ENCODE measurements around the gene CDH13.

CDH13 gene

DNA sequence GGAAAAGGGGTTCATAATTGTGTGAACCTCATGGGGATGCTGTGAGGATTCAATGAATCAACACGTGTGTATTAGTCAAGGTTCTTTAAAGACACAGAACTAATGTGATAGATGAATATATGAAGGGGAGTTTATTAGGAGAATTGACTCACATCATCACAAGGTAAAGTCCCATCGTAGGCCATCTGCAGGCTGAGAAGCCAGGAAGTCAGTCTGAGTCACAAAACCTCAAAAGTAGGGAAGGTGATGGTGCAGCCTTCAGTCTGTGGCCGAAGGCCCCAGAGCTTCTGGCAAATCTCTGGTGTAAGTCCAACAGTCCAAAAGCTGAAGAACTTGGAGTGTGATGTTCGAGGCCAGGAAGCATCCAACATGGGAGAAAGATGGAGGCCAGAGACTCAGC, 413.4 kb downstream of the CDH13 start:
- no peak for ATAC-seq

DNA sequence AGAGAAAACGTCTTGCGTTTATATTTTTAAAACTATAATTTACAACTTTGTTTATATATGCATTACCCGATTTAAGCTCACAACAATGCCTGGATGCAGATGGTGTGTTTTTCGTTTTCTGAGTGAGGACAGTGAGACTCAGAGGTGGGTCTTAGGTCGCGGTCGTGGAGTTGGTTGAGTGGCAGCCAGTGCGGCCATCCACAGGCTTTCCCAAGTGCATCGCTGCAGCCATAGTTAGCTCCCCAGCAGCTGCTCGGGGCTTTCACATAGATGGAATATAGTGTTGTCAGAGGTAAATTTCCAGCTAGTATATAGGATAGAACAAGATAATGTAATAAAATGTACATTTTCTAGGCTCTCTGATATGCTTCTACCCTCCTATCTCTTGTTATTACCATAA, 417.8 kb downstream of the CDH13 start:
- TF ChIP-seq, protein P1, sequence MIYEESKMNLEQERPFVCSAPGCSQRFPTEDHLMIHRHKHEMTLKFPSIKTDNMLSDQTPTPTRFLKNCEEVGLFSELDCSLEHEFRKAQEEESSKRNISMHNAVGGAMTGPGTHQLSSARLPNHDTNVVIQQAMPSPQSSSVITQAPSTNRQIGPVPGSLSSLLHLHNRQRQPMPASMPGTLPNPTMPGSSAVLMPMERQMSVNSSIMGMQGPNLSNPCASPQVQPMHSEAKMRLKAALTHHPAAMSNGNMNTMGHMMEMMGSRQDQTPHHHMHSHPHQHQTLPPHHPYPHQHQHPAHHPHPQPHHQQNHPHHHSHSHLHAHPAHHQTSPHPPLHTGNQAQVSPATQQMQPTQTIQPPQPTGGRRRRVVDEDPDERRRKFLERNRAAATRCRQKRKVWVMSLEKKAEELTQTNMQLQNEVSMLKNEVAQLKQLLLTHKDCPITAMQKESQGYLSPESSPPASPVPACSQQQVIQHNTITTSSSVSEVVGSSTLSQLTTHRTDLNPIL (CRISPR knock-in tag; IDR thresholded peaks at IDR 0.05; ENCODE audit: low read depth), result no peak
- TF ChIP-seq, protein P2, sequence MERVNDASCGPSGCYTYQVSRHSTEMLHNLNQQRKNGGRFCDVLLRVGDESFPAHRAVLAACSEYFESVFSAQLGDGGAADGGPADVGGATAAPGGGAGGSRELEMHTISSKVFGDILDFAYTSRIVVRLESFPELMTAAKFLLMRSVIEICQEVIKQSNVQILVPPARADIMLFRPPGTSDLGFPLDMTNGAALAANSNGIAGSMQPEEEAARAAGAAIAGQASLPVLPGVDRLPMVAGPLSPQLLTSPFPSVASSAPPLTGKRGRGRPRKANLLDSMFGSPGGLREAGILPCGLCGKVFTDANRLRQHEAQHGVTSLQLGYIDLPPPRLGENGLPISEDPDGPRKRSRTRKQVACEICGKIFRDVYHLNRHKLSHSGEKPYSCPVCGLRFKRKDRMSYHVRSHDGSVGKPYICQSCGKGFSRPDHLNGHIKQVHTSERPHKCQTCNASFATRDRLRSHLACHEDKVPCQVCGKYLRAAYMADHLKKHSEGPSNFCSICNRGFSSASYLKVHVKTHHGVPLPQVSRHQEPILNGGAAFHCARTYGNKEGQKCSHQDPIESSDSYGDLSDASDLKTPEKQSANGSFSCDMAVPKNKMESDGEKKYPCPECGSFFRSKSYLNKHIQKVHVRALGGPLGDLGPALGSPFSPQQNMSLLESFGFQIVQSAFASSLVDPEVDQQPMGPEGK (CRISPR knock-in tag; IDR thresholded peaks at IDR 0.05; ENCODE audit: borderline replicate concordance), result no peak
- TF ChIP-seq ZFP3 (CRISPR knock-in tag; IDR thresholded peaks at IDR 0.05), result no peak
- TF ChIP-seq ISL1 (CRISPR knock-in tag; IDR thresholded peaks at IDR 0.05), result no peak
- TF ChIP-seq TCF4 (CRISPR knock-in tag; IDR thresholded peaks at IDR 0.05; ENCODE audit: borderline replicate concordance), result no peak
- no peak for TF ChIP-seq ESRRG (CRISPR knock-in tag; IDR thresholded peaks at IDR 0.05)
- no peak for TF ChIP-seq ZC3H10 (CRISPR knock-in tag; IDR thresholded peaks at IDR 0.05)
- no peak for TF ChIP-seq ZFP30 (CRISPR knock-in tag; IDR thresholded peaks at IDR 0.05)
- TF ChIP-seq OSR1 (CRISPR knock-in tag; IDR thresholded peaks at IDR 0.05), result no peak
- no peak for TF ChIP-seq BACH2 (CRISPR knock-in tag; IDR thresholded peaks at IDR 0.05; ENCODE audit: borderline replicate concordance)
- TF ChIP-seq ZNF70 (CRISPR knock-in tag; IDR thresholded peaks at IDR 0.05), result no peak
- TF ChIP-seq, protein P3, sequence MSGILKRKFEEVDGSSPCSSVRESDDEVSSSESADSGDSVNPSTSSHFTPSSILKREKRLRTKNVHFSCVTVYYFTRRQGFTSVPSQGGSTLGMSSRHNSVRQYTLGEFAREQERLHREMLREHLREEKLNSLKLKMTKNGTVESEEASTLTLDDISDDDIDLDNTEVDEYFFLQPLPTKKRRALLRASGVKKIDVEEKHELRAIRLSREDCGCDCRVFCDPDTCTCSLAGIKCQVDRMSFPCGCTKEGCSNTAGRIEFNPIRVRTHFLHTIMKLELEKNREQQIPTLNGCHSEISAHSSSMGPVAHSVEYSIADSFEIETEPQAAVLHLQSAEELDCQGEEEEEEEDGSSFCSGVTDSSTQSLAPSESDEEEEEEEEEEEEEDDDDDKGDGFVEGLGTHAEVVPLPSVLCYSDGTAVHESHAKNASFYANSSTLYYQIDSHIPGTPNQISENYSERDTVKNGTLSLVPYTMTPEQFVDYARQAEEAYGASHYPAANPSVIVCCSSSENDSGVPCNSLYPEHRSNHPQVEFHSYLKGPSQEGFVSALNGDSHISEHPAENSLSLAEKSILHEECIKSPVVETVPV (CRISPR knock-in tag; IDR thresholded peaks at IDR 0.05), result no peak
- no peak for TF ChIP-seq SNAI2 (CRISPR knock-in tag; IDR thresholded peaks at IDR 0.05)
- TF ChIP-seq PPARA (CRISPR knock-in tag; IDR thresholded peaks at IDR 0.05; ENCODE audit: borderline replicate concordance), result no peak
- no peak for TF ChIP-seq ZNF8 (CRISPR knock-in tag; IDR thresholded peaks at IDR 0.05)
- TF ChIP-seq RARB (CRISPR knock-in tag; IDR thresholded peaks at IDR 0.05), result no peak
- no peak for TF ChIP-seq ARNTL (CRISPR knock-in tag; IDR thresholded peaks at IDR 0.05; ENCODE audit: borderline replicate concordance, low read depth)
- no peak for ATAC-seq

More for the DNA sequence above, 413.4 kb downstream of the CDH13 start:
- no peak for TF ChIP-seq GLIS3 (CRISPR knock-in tag; IDR thresholded peaks at IDR 0.05)
- no peak for TF ChIP-seq TCF4 (CRISPR knock-in tag; IDR thresholded peaks at IDR 0.05; ENCODE audit: borderline replicate concordance)
- no peak for TF ChIP-seq ZC3H10 (CRISPR knock-in tag; IDR thresholded peaks at IDR 0.05)
- TF ChIP-seq ZNF70 (CRISPR knock-in tag; IDR thresholded peaks at IDR 0.05), result no peak
- no peak for TF ChIP-seq ARNTL (CRISPR knock-in tag; IDR thresholded peaks at IDR 0.05; ENCODE audit: borderline replicate concordance, low read depth)
- no peak for TF ChIP-seq TOX (CRISPR knock-in tag; IDR thresholded peaks at IDR 0.05; ENCODE audit: borderline replicate concordance)
- TF ChIP-seq, protein P4, sequence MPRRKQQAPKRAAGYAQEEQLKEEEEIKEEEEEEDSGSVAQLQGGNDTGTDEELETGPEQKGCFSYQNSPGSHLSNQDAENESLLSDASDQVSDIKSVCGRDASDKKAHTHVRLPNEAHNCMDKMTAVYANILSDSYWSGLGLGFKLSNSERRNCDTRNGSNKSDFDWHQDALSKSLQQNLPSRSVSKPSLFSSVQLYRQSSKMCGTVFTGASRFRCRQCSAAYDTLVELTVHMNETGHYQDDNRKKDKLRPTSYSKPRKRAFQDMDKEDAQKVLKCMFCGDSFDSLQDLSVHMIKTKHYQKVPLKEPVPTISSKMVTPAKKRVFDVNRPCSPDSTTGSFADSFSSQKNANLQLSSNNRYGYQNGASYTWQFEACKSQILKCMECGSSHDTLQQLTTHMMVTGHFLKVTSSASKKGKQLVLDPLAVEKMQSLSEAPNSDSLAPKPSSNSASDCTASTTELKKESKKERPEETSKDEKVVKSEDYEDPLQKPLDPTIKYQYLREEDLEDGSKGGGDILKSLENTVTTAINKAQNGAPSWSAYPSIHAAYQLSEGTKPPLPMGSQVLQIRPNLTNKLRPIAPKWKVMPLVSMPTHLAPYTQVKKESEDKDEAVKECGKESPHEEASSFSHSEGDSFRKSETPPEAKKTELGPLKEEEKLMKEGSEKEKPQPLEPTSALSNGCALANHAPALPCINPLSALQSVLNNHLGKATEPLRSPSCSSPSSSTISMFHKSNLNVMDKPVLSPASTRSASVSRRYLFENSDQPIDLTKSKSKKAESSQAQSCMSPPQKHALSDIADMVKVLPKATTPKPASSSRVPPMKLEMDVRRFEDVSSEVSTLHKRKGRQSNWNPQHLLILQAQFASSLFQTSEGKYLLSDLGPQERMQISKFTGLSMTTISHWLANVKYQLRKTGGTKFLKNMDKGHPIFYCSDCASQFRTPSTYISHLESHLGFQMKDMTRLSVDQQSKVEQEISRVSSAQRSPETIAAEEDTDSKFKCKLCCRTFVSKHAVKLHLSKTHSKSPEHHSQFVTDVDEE (CRISPR knock-in tag; IDR thresholded peaks at IDR 0.05), result no peak
- no peak for TF ChIP-seq ZFP30 (CRISPR knock-in tag; IDR thresholded peaks at IDR 0.05)
- TF ChIP-seq, protein P2 (CRISPR knock-in tag; IDR thresholded peaks at IDR 0.05; ENCODE audit: borderline replicate concordance), result no peak
- TF ChIP-seq, protein P1 (CRISPR knock-in tag; IDR thresholded peaks at IDR 0.05; ENCODE audit: low read depth), result no peak
- TF ChIP-seq ZNF565 (CRISPR knock-in tag; conservative IDR thresholded peaks at IDR 0.05; ENCODE audit: low read depth), result no peak

Measured in SK-N-SH treated with all-trans-retinoic acid at 6 μM for 48 hours (cell line).